ENCODE results near the gene SORCS2.

SORCS2 gene

DNA sequence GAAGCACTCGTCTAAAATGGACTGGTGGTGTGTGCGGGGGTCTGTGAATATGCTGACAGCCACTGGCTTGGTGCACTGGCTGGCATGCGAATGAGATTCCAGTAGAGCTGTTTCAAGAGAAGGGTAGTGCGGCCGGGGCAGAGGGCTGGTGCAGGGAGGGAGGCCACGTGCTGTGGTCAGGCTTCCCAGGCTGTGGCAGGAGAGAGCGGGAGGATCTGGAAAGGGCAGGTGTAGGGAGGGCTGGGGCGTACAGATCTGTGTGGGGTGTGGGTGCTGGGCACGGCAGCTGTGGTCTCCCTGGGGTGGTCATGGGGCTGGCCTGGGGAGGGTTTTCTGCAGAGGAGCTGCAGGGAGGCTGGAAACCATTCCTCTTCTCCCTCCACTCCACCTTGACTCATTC, 30.2 kb downstream of the SORCS2 start:
- Mint-ChIP-seq H3K9me3 (no peaks in the 10 kb centered on the region), H3K27me3 (peaks cover under 1% of the 10 kb centered on the region), H3K4me1 (ENCODE audit: low read depth) (no peaks in the 10 kb centered on the region), H3K27ac (no peak overlapping the region), H3K4me3 (no peak overlapping the region), H3K36me3 (ENCODE audit: low read depth) (no peaks in the 10 kb centered on the region)
- intact Hi-C loops (cut with micrococcal nuclease) = no loop called here

DNA sequence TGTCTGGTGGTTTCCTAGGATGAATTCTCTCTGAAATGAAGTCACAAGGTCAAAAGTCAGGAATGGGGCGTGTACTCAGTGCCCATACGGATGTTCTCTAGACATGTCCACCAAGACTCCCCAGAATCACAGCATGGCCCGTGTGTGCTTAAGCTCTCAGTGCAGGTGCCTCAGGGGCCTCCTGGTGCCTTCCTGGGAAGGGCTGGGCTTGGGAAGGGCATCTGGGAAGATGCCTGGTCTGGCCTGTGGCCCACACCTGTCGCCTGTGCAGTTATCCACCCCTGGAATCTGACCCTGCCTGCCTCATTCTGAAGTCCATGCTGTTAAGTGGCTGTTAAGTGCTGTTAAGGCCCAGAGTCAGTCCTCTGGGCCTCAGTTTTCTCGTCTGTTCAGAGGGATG, 31.2 kb downstream of the SORCS2 start:
- H3K27me3 Mint-ChIP-seq = peaks cover 2% of the 10 kb centered on the region
- intact Hi-C loops (cut with micrococcal nuclease) = no loop called here
- H3K9me3 Mint-ChIP-seq = no peaks in the 10 kb centered on the region
- no peak overlapping the region for H3K4me3 Mint-ChIP-seq
- no peaks in the 10 kb centered on the region for H3K36me3 Mint-ChIP-seq (ENCODE audit: low read depth)
- H3K4me1 Mint-ChIP-seq (ENCODE audit: low read depth) = no peaks in the 10 kb centered on the region
- H3K27ac Mint-ChIP-seq = no peak overlapping the region

DNA sequence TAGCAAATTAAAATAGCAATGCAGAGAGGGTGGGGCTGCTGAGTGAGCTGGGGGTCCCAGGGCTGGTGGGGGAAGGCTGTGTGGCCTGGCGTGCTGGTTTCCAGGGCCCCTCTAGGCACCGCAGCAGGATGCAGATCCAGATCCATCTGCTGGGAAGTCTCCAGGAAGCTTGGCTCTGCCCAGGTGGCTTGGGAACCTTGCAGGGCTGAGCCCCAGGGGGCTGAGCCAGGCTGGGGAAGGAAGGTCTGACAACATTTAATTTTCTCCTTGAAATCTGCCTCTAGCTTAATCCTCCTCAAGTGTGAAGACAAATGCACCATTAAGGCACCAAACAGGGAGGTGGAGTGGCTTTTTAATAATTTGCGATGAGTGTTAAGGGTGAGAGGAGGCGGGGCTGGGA, 31.7 kb downstream of the SORCS2 start:
- H3K4me1 Mint-ChIP-seq (ENCODE audit: low read depth) = no peaks in the 10 kb centered on the region
- H3K27ac Mint-ChIP-seq = no peak overlapping the region
- no peak overlapping the region for H3K4me3 Mint-ChIP-seq
- peaks cover 2% of the 10 kb centered on the region for H3K27me3 Mint-ChIP-seq
- H3K36me3 Mint-ChIP-seq (ENCODE audit: low read depth) = no peaks in the 10 kb centered on the region
- H3K9me3 Mint-ChIP-seq = no peaks in the 10 kb centered on the region
- intact Hi-C loops (cut with micrococcal nuclease) = no loop called here

DNA sequence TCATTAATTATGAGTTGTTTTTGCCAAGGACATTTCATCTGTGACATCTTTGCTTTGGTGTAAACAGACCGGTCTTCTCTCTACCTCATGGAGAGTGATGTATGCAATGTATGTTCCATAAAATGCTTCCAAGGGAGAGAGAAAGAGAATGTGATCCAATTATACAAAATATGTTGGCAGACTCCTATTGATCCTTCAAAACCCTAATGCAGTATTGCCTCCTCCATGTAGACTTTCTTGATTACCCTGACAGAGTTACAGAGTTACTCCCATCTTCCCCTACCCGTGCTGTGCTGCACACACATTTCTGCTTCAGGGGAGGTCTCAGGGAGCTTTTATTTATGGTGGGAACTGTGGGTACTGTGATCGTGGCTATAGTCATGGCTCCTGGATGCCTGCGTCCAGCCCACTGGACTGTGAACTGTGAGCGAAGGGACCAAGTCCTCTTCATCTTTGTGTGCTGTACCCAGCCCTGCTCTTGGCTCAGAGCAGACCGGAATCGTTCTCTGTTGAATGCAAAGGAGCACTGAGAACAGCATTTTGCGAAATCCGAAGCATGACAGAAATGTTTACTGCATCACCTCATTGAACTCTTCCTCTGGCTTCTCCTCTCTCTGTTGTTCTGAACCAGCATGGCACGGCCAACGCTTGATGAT, 32.7 kb downstream of the SORCS2 start:
- intact Hi-C loops (cut with micrococcal nuclease) = no loop called here
- H3K36me3 Mint-ChIP-seq (ENCODE audit: low read depth) = no peaks in the 10 kb centered on the region
- H3K27ac Mint-ChIP-seq = no peak overlapping the region
- no peaks in the 10 kb centered on the region for H3K9me3 Mint-ChIP-seq
- H3K4me3 Mint-ChIP-seq = no peak overlapping the region
- H3K27me3 Mint-ChIP-seq = peaks cover 2% of the 10 kb centered on the region
- no peaks in the 10 kb centered on the region for H3K4me1 Mint-ChIP-seq (ENCODE audit: low read depth)

DNA sequence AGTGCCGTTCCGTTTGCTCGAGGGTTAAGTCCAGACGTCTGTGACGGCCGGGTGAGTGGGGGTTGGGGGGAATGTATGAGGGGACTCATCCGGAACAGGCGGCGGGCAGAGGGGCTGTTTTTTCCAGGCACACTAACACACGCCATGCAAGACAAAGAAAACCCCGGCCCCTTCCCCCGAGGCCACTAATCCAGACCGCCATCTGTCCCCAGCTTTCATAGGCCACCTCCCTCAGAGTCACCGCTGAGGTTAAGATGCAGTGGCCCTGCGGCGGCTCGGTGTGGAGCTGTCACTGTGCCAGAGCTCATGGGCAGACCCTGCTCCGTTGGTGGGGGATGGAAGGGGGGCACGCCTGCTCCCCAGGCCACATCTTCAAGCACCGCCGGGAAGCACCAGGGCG, 34.1 kb downstream of the SORCS2 start:
- no peaks in the 10 kb centered on the region for H3K9me3 Mint-ChIP-seq
- no peak overlapping the region for H3K27ac Mint-ChIP-seq
- no peaks in the 10 kb centered on the region for H3K36me3 Mint-ChIP-seq (ENCODE audit: low read depth)
- H3K4me1 Mint-ChIP-seq (ENCODE audit: low read depth) = no peaks in the 10 kb centered on the region
- intact Hi-C loops (cut with micrococcal nuclease) = no loop called here
- peaks cover 2% of the 10 kb centered on the region for H3K27me3 Mint-ChIP-seq
- no peak overlapping the region for H3K4me3 Mint-ChIP-seq

DNA sequence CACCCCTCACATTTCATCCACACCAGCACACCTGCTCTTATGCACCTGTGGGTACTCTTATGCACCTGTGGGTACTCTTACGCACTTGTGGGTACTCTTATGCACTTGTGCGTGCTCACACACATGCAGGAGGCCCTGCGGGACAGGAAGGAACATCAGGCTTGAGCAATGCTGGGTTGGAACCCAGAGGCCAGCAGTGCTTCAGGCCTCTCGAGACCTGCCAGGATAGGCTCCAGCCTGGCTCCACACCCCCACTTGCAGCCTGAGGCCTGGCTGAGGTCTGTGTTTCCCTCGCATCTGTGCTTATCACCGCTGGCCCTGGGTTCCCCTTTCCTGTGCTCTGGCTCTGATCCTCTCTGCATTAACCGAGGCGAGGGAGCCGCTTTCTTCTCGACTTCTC, 34.7 kb downstream of the SORCS2 start:
- intact Hi-C loops (cut with micrococcal nuclease) = no loop called here
- no peak overlapping the region for H3K27ac Mint-ChIP-seq
- no peak overlapping the region for H3K4me3 Mint-ChIP-seq
- peaks cover 2% of the 10 kb centered on the region for H3K27me3 Mint-ChIP-seq
- H3K36me3 Mint-ChIP-seq (ENCODE audit: low read depth) = no peaks in the 10 kb centered on the region
- H3K4me1 Mint-ChIP-seq (ENCODE audit: low read depth) = no peaks in the 10 kb centered on the region
- no peaks in the 10 kb centered on the region for H3K9me3 Mint-ChIP-seq

DNA sequence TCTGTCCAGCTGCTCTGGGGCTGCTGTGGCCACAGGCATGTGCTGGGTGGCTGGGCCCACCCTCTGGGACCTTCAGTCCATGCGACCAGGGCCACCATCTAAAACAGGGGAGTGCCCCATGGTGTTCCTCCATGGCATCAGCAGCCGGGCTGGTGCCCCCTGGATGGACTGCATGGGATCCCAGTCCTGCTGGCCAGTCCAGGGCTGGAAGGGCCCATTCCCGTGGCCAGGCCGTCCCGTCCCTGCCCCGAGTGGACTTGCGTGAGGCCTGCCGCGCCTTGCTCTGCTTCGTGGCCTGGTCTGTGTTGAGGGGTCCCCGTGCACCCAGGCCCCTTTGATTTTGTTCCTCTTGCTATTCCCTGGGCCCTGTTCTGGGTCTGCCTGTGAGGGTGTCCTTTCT, 36.4 kb downstream of the SORCS2 start:
- H3K27me3 Mint-ChIP-seq = peaks cover 2% of the 10 kb centered on the region

DNA sequence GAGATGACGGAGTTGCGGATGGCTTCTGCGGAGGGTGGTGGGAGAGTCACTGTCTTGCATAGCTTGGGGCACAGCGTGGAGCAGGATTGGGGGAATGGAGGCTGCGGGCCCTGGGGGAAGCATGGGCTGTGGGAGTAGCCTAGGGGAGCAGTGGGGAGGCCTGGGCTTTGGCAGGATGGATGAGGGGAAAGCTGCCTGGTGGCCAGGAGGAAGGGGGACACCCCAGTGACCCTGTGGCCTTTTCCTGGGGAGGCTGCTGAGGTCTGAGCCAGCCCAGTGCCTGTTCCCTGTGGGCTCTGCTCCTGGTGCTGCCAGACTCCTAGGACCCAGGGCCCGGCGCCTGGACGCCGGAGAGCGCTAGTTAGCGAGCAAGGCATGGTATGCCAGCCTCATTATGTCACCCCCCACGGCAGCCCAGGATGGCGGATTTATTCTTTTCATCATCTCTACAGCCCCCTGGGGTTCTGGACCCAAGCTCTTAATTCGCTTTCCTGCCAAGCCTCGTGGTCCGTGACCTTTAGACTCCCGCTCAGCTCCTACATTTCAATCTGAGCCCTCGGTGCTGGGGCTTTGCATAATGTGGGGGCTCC, 39.8 kb downstream of the SORCS2 start:
- Mint-ChIP-seq H3K27me3 (peaks cover 2% of the 10 kb centered on the region), H3K4me1 (ENCODE audit: low read depth) (no peaks in the 10 kb centered on the region), H3K36me3 (ENCODE audit: low read depth) (no peaks in the 10 kb centered on the region), H3K9me3 (no peaks in the 10 kb centered on the region), H3K27ac (no peak overlapping the region), H3K4me3 (no peak overlapping the region)
- intact Hi-C loops (cut with micrococcal nuclease) = no loop called here

More for the DNA sequence above, 36.4 kb downstream of the SORCS2 start:
- no peaks in the 10 kb centered on the region for H3K4me1 Mint-ChIP-seq (ENCODE audit: low read depth)
- no peaks in the 10 kb centered on the region for H3K9me3 Mint-ChIP-seq
- no peaks in the 10 kb centered on the region for H3K36me3 Mint-ChIP-seq (ENCODE audit: low read depth)
- intact Hi-C loops (cut with micrococcal nuclease) = no loop called here
- no peak overlapping the region for H3K4me3 Mint-ChIP-seq
- H3K27ac Mint-ChIP-seq = no peak overlapping the region

DNA sequence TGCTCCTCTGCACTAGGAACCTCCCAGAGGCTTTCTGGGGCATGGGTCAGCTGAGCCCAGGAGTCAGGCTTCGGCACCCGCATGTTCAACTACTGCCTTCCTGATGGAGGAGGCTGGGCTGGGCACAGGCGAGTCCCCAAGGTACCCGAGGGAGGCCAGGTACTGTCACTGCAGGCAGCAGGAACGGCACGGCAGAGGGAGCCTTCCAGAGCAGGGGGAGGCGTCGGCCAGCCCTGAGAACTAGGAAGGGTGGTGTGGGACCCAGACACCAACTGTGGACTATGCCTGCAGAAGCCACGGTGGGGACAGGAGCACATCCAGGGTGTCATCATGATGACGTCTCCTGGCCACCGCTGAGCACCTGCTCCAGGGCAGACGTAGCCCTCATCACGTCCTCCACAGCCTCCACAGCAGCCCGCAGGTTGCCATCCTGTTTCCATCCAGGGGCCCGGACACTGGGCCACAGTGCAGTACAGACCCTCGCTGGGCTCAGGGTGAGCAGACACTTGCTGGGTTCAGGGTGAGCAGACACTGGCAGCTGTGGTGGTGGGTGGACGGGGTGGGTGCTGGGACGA, 40.8 kb downstream of the SORCS2 start:
- Mint-ChIP-seq H3K4me1 (ENCODE audit: low read depth) (no peaks in the 10 kb centered on the region), H3K9me3 (peaks cover 1% of the 10 kb centered on the region), H3K4me3 (no peak overlapping the region), H3K36me3 (ENCODE audit: low read depth) (no peaks in the 10 kb centered on the region), H3K27me3 (no peaks in the 10 kb centered on the region), H3K27ac (no peak overlapping the region)
- intact Hi-C loops (cut with micrococcal nuclease) = no loop called here

DNA sequence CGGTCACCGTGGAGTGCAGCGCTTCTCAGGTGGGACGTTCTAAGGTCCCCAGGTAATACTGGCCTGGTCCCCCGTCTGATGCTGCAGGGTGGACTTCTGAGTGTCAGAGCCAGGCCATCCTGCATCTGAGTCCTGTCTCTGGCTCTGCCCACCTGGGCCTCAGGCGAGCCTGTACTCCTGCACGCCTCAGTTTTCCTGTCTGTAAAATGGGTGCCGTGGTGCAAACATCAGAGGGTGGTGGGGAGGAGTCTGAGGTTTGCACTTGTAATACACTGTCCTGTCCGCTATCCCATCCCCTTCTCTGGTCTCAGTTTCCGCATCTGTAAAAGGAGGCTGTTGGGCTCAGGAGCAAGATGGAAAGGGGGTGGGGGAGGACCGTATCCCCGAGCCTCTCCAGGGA, 41.3 kb downstream of the SORCS2 start:
- no peak overlapping the region for H3K4me3 Mint-ChIP-seq
- peaks cover 6% of the 10 kb centered on the region for H3K9me3 Mint-ChIP-seq
- no peaks in the 10 kb centered on the region for H3K36me3 Mint-ChIP-seq (ENCODE audit: low read depth)
- intact Hi-C loops (cut with micrococcal nuclease) = no loop called here
- no peaks in the 10 kb centered on the region for H3K4me1 Mint-ChIP-seq (ENCODE audit: low read depth)
- no peak overlapping the region for H3K27ac Mint-ChIP-seq
- no peaks in the 10 kb centered on the region for H3K27me3 Mint-ChIP-seq

DNA sequence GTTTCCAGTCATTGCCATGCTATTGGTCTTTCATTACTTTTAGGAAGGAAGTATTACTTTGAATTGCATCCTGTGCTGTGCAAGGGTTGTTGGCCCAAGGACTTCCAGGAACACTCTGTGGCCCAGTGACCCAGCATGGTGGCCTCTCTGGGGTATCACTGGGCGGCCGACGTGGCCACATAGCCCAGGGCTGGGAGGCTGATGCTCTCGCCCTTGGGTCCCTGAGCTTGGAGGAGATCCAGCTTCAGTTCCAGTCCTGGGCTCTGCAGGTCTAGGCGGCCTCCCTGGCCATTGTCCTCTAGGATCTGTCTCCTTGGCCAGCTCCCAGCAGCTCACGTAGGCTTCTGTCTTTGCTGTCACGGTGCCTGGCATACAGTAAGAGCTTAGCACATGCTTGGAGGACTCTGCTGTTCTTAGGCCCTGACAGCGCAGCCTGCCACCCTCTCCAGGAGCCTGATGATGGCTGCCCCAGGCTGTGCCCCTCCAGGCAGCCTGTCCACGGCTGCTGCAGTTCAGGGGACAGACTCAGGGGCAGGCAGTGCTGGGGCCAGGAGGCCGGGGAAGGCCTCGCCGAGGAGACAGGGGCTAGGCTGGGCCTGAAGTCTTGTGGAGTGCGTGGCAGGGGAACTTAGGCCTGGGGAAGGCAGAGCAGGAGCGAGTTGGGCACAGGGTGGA, 42.2 kb downstream of the SORCS2 start:
- H3K27me3 Mint-ChIP-seq = peaks cover 2% of the 10 kb centered on the region
- intact Hi-C loops (cut with micrococcal nuclease) = no loop called here
- H3K9me3 Mint-ChIP-seq = peaks cover 12% of the 10 kb centered on the region
- H3K27ac Mint-ChIP-seq = no peak overlapping the region
- H3K4me3 Mint-ChIP-seq = no peak overlapping the region
- H3K36me3 Mint-ChIP-seq (ENCODE audit: low read depth) = no peaks in the 10 kb centered on the region
- H3K4me1 Mint-ChIP-seq (ENCODE audit: low read depth) = no peaks in the 10 kb centered on the region

DNA sequence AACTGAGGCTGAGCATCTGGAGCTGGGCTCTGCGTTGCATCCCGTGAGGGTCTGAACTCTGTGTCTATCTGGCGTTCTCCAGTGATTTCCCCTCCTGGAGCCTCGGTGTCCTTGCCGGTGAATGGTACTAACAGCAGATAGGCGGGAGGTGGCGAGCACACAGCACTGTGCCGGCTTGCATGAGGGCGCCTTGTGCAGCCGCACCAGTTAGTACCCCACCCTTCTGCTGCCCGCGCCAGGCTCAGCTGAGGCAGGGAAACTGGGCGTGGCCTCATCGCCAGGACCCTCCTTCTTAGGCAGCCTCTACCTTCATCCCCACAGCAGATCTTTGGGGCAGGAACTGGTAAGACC, 42.7 kb downstream of the SORCS2 start:
- intact Hi-C loops (cut with micrococcal nuclease) = no loop called here
- no peaks in the 10 kb centered on the region for H3K4me1 Mint-ChIP-seq (ENCODE audit: low read depth)
- no peak overlapping the region for H3K27ac Mint-ChIP-seq
- peaks cover 4% of the 10 kb centered on the region for H3K27me3 Mint-ChIP-seq
- no peak overlapping the region for H3K4me3 Mint-ChIP-seq
- no peaks in the 10 kb centered on the region for H3K36me3 Mint-ChIP-seq (ENCODE audit: low read depth)
- peaks cover 12% of the 10 kb centered on the region for H3K9me3 Mint-ChIP-seq

DNA sequence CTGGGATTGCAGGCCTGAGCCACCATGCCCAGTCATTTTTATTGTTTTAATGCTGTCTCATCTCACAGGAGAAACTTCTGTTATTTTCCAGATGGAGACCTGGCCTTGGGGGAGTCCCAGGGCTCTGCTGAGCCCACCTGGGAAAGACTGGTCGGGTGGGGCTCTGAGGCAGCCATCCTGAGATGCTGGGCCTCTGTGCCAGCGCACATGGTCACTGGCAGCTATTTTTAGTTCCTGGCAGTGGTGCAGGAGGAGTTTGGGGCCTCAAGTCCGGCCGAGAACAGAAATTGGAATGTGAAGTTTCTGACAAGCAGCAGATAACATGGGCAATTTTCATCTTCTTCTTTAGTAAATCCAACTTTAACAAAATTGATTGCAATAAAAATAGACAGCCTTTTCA, 44.5 kb downstream of the SORCS2 start:
- H3K27ac Mint-ChIP-seq = no peak overlapping the region
- H3K4me1 Mint-ChIP-seq (ENCODE audit: low read depth) = no peaks in the 10 kb centered on the region
- intact Hi-C loops (cut with micrococcal nuclease) = no loop called here
- no peaks in the 10 kb centered on the region for H3K36me3 Mint-ChIP-seq (ENCODE audit: low read depth)
- H3K9me3 Mint-ChIP-seq = peaks cover 12% of the 10 kb centered on the region
- H3K27me3 Mint-ChIP-seq = peaks cover 4% of the 10 kb centered on the region
- H3K4me3 Mint-ChIP-seq = no peak overlapping the region

DNA sequence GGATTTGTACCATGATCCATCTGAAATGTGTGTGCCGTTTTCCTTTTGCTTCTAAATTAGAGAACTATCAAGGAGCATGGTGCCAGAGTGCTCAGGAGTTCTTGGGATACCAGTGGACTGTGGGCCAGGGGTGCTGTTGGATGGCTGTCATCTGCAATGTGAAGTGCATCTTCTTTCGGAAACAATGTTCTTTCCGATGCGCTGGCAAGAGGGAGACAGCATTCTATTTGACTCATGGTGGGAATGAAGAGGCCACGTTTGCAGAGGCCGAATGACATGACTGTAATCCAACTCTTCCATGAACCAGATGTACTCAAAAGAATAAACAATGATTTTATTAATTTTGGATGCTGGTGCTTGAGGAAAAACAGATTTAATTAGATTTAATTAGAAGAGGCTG, 45.5 kb downstream of the SORCS2 start:
- Mint-ChIP-seq H3K9me3 (peaks cover 12% of the 10 kb centered on the region), H3K27ac (no peak overlapping the region), H3K27me3 (peaks cover 4% of the 10 kb centered on the region), H3K36me3 (ENCODE audit: low read depth) (no peaks in the 10 kb centered on the region), H3K4me3 (no peak overlapping the region), H3K4me1 (ENCODE audit: low read depth) (no peaks in the 10 kb centered on the region)
- intact Hi-C loops (cut with micrococcal nuclease) = no loop called here

Data from dendritic cell treated with granulocyte-macrophage colony-stimulating factor and Interleukin-4, amounts not matched to agents 40 ng/mL and 50 ng/mL, for 4 days (primary cell).